Iris pigment epithelial cell (primary cell): ENCODE data around the gene LAPTM5.

Source experiments
- DNase-seq: peaks from one replicate; pipeline ENCODE4 v3.0.0-alpha.2; 2011; ENCODE audit warnings: low read depth

The LAPTM5 gene

DNA sequence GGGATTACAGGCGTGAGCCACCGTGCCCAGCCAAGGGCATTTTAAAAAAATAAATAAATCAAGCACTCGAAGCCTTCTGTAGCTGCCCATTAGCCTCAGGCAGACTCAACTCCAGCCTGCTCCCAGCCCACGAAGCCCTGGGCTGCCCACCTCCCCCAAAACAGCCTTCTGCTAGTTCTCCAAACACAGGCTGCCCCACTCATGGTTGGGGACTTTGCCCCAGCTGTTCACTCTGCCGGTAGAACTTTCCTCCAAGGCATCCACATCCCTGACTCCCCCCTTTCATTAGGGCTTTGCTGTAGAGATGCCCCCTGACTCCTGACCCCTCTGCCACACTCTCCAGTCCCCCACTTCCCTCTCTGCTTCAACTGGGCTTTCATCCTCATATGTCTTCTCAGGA lies 29.7 kb upstream of the LAPTM5 start:
- no peak for DNase-seq

DNA sequence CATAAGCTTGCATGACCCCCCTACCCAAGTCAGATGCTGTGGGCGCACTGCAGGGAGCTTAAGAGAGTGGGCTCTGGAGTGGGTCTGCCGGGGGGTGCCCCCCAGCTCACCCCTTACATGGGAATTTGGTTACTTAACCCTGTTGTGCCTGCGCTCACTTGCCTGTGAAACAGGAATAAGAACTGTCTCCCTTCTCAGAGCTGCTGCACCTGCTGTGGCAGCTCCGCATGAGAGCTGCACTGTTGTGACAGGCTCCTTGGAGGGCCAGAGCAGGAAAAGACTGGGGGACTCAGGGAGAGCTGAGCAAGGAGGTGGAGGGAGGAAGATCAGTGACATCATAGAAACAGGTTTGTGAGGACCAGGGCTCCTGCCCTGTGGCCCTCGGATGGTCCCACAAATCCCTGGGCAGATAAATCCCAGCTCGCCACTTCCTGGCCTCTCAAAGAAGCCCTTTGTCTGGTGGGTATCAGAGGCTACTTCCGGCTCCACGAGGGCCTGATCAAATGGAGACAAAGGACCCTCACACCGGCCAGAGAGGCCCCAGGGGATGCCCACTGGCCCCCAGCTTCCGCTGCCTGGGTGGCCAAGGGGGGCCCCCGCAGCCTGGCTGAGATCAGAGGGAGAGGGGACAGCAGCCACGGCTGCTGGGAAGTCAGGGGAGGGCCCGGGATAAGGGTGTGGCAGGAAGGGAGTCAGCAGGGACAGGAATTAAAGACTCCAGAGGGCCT lies 28.9 kb upstream of the LAPTM5 start:
- no peak for DNase-seq

DNA sequence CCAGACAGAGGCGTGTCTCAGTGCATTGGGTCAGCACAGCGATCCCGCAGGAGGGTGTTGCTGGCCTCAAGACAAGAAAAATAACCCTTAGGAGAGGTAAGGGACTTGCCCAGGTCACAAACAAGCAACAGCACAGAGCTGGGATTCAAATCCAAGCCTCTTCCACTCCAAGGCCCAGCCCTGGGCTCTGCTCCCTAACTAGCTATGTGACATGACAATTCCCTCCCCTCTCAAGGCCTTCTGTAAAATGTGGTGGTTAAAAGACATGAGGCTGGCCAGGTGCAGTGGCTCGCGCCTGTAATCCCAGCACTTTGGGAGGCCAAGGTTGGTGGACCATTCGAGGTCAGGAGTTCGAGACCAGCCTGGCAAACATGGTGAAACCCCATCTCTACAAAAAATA lies 28.1 kb upstream of the LAPTM5 start:
- no peak for DNase-seq

DNA sequence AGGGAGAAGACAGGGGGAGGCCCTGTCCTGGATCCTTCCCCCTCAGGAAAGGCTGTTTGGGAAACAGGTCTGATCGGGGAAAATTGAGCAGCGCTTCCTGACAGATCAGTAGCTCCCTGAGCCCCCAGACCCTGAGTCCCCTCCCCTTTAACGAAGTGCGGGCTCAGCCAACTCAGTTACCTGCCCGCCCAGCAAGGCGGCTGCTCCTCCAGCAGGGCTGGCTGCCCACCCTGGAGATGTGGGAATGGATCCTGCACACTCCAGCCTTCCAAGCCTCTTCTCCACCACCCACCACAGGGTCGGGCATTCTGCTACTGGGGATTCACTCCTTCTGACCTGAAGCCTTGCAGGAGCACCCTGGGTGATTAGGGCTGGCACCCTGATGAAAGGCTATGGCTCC lies 27.6 kb upstream of the LAPTM5 start:
- DNase-seq = no peak

DNA sequence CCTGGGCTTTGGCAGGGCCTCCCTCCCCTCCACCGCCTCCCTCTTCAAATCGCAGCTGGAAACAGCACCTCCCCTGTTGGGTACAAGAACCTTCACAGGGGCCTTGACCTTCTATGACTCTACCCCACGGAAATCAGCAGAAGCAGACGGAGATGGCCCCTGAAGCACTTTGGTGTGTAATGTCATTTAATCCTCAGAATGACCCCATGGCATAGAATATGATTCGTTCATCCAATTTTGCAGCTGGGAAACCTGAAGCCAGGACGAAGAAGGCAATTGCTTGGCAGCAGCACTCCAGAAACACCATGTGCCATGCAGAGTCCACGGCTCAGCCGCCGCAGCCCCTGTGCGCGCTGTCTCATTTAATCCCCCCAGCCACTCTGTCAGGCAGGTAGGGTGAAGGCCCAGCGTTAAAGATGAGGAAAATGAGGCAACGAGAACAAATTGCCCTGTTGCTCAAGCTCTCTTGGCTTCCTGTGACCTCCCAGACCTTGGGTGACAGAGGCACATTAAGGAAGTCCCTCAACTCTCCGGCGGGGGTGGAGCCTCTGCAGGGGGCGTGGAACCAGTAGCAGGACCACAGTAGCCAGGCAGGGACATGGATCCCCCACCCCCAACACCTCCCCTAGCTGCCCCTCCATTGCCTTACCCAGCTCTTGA lies 25.8 kb upstream of the LAPTM5 start:
- DNase-seq = no peak

DNA sequence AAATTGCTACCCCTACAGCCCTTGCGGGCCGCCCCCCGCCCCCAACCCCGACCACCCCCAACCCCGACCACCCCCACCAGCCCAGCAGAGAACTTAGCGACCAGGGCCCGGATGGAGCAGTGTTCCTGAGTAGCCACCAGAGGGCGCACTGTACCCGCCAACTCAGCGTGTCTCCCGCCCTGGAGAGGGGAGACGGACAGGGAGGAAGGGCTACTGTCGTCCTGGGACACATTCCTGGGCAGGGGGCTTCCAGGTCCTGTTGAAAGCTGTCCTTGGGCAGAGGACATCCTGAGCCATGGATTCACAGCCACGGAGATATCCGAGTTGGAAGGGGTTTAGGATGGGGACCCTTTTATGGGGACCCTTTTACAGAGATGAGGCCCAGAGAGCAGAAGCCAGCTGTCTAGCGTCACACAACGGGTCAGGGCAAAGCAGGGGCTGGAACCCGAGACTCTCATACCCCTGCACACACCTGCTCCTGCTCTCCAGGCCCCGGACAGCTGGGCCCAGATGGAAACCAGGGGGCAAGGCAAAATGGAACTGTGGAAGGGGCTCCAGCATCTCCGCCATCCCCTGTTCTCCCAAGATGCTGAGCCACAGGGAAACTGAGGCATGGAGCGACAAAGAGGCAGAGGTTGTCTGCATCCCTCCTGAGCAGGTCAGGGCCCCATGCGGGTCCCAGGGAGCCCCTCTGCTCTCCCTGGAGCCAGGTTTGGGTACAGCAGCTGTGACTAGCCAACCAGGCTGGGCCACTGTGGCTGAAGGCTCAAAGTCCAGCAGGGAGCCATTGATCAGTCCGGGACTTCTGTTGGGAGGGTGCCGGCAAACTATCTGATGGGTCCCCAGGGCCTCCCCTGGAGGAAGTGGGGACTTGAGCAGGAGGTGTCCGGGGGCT lies 25.0 kb upstream of the LAPTM5 start:
- DNase-seq = peak; percentile 38

DNA sequence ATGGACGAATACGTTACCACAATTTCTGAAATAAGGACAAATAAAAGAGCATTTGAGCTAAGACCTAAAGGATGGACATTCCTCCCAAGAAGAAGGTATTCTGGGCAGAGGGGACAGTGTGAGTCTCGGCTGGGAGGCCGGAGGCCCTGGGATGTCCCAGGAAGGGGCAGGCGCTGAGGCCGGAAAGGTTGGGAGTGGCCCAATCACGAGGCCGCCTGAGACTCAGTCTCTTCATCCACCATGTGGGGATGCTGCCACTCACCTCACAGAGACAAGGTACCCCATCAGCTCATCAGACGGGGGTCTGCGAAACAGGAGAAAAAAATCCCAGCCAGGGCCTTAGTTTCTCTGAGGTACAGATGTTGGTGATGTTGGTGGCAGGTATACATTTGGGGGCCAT lies 24.3 kb upstream of the LAPTM5 start:
- no peak for DNase-seq

DNA sequence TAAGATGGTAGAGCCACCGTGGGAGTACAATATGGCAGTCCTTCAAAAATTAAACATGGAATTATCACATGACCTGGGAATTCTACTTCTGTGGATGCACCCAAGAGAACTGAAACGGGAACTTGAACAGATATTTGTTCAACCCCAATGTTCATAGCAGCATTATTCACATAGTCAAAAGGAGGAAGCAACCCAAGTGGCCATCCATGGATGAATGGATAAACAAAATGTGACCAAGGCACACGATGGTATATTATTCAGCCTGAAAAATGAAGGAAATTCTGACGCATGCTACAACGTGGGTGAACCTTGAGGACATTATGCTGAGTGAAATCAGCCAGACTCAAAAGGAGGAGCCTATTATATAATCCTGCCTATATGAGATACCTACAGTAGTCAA lies 22.8 kb upstream of the LAPTM5 start:
- DNase-seq = no peak

DNA sequence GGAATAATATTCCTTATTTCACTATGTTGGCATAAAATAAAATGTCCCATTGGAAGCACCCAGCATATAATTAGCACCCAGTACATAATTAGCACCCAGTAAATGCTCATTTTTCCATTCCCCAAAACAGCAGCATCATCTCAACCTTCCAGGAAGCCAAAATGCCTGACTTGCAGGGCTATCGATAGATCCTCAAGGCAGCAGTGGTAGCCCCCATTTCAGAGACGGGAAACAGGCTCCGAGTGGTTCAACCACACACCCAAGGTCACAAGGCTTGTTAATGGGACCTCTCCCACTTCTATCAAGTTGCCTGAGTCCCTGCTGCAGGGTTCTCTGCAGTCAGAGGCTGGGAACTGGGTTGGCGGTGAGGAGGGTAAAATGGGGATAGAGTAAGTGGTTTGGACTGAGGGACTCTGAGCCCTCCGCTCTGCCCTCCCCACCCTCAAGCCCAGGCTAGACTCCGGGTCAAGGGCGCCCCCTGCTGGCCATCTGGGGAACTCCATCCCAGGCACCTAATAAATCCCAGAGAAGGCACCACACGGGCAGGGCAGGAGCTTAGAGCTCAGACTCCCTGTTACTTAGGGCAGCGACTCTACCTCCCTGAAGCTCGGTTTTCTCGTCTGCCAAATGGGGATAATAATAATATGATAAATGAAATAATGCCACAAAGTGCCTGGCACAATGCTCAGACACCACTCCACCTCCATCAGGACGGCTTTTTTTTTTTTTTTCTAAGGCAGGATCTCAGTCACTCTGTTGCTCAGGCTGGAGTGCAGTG lies 21.9 kb upstream of the LAPTM5 start:
- peak; percentile 40 for DNase-seq

DNA sequence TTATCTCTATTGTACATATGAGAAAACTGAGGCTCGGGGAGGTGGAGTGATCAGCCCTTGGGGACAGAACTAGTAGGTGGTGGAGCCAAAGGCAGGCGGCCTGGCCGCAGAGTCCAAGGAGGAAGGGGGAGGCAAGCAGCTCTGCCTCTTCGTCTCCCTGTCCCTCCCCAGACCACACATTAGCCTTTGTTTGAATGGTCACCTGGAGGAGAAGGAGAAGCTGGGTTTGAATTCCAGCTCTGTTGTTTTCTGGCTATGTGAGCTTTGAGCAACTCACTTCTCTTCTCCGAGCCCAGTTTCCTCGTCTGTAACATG lies 21.4 kb upstream of the LAPTM5 start:
- DNase-seq = no peak

DNA sequence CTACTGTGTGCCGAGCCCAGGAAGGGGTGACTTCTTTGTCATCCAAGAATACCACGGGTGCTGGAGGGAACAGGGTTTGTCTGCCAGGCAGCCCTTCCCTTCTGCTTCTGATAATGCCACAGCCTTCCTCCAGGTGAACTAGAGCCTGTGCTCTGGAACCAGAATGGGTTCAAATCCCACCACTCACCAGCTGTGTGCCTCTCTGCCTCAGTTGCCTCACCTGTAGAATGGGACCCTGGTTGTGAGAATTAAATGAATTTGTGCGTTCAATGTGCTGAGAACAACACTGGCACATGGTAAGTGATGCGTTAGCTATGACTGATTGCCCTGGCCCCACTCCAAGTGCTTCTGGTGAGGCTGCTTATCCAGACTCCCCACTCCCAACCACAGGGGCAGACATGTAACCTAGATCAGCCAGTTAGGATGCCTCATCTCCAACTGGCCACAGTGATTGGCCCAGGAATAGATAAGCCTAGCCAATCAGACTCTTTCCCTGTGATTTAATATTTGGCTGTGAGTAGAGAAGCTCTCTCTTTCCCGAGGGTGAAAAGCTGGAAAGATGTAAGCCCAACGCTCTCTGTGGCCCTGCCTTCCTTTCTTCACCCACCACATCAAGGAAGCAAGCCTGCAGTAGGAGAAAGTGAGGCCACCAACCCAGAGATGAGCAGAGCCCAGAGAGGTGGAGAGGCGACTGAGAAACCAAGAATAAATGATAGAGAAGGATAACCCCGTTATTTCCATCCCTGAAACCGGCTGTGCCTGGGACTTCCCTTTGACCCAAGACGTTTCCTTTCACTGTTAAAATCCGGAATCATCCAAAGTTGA lies 20.8 kb upstream of the LAPTM5 start:
- peak; percentile 97 for DNase-seq

DNA sequence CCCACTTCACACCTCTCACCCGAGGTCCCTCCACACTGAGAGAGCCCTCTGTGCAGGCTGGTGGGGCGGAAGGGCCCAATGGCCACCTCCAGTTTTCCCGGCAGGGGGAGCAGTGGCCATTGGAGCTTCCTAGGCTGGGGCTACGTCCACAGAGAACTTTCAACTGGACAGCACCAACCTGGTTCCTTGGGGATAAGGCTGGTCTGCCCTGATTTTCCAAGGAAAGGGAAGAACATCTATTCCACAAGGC lies 20.3 kb upstream of the LAPTM5 start:
- no peak for DNase-seq

DNA sequence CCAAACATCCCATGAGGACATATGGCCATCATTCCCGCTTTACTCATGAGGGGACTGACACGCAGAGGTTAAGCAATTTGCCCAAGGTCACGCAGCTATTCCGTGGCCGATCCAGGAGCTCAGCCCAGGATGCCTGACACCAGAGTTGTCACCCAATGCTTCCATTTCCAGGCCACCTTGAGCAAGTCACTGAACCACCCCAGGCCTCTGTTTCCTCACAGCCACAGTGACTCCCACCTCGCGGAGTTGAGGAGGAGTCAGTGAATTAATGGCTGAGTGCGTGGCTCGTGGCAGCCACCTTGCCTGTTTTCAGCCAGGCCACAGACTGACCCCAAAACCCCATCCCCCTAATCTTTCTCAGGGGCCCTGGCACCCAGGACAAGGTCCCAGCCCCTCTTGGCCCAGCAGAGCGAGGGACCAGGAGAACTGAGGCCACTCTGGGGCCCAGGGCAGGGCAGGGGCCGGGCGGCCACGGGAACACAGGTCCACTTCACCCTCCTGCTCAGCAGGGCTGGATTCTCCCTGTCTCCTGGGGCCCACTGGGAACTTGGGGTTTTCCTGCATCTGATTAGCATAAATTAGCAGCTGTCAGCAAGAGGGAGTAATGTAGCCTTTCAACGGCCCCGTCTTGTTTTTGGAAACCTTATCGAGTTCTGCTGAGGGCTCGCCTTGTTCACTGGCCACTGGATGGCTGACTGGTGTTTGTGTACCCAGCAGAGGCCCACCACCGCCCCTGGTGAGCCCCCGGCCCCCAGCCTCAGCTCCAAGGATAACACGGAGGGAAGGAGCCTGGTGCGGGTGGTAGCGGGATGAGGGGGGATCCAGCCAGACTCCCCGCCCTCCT lies 19.7 kb upstream of the LAPTM5 start:
- DNase-seq = no peak

DNA sequence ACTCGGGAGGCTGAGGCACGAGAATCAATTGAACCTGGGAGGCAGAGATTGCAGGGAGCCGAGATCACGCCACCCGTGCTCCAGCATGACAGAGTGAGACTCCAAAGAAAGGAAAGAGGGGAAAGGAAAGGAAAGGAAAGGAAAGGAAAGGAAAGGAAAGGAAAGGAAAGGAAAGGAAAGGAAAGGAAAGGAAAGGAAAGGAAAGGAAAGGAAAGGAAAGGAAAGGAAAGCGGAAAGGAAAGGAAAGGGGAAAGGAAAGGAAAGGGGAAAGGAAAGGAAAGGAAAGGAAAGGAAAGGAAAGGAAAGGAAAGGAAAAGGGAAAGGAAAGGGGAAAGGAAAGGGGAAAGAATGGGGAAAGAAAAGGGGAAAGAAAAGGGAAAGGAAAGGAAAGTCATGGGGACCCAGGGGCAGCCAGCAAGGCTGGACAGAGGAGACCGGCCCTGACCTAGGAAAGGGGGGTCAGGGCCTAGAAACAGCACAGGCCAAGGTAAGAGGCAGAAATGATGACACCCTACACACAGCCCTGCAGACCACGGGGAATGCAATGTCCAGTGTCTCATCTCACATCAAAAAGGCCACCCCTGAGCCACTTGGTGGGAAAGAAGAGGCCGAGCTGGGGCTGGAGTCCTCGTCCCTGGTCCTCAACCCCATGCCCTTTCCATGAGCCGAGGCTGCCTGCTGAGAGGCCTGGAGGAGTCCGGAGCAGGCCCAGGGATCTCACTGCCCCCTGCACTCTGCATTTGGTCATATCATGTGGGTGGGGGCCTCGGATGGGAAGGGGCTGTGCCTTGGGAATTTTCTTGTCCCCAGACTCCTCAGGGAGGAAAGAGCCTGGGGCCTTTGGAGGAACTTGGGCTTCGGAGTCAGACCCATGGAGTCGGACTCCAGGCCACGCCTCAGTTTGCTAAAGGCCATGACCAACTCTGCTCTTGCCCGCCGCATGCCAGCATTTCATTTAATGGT lies 18.8 kb upstream of the LAPTM5 start:
- DNase-seq = no peak

DNA sequence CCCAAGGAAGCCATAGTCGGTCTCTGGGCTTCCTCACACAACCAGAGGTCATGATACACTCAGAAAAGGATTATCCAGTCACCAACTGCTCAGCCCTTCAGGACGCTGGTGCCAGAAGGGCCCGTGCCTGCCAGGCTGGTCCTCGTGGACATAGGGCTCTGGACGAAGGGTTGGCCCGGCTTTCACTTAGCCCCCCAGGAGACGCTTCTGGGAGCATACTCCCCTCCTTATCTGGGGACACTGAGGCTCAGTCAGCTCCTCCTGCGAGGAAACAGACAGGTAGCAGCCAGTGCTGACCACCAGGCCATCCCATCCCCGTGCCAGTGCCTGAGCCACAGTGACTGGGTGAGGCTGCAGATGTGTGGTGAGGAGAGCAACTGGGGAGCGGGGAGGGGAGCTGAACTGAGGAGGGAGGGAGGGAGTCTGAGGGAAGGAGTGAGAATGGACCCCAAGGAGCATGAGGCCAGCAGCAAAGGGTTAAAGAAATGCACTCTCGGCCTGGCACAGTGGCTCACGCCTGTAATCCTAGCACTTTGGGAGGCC lies 17.9 kb upstream of the LAPTM5 start:
- no peak for DNase-seq

DNA sequence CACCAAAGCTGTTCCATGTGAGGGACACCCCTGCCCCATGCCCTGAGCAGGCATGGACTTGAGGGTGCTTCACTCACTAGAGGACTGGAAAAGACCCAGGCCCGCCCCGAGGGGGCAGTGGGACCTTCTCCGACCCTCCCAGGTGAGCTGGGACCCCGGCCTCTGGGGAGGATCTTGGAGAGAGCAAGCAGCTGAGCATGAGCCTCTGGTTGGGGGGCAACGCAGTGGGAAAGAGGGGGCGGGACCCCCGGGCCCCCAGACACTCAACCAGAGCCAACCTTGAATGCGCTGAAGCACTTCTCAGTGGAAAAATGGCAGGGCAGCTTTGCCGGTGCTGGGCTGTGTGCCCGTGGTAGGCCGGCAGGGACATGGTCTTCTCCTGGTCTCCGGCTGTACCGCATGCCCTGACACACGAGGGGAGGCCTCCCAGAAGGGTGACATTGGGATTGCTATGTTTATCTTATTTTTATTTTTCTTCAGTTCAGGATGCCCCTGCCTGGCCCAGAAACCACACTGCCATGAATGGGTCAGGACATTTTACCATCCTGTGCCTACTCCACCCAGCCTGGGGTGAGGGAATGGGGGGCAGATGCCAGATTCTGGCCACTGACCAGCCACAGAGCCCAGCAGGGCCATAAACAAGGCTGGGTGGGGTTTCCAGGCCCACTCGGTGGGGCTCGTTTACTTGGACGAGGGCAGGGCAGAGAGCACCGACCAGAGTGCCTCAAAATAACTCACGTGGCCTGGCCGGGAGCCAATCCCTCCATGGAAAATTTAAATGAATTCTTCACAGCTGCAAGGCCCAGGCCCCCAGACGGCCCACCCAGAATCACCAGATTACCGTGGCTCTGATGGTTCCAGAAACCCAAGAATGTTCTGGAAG lies 17.2 kb upstream of the LAPTM5 start:
- DNase-seq = no peak

DNA sequence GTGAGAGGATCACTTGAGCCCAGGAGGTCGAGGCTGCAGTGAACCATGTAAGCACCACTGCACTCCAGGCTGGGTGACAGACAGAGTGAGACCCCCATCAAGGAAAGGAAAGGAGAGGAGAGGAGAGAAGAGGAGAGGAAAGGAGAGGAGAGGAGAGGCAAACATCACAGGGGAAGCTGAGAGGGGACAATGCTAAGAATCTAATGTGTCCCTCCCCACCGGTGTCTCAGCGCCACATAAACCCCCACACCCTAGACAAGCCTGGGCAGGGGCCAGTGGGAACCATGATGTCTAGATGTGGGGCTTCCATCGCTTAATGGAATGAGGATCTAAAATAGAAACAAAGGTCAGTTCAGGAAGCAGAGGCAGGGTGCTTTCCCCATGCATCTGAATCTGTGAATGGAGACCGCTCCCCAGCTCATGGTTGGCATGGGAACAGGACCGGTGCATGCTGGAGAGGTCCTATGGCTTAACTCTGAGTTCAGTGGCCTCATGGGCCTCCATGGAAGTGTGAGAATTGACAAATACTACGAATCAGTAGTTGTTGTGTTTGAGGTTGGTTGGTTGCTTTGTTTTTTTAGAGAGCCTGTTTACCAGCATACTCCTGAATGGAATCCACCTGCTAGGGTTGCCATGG lies 16.3 kb upstream of the LAPTM5 start:
- DNase-seq = no peak

DNA sequence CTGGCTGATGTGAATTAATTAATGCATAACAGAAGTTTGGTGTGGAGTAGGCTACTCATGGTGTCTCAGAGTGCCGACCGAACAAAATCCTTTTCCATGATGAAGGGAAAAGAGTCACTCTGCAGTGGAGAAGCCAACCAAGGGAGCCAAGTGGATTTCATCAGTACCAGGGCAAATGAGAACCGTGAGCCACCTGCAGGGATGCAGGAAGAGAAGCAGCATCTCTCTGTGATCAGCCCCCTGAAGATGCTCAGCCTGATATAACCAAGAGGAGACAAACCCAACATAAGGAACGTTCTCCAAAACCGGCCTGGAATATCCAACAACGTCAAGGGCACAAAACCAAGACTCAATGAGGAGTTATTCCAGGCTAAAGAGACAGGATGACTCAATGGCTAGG lies 13.4 kb upstream of the LAPTM5 start:
- DNase-seq = no peak
